ENCODE measurements around the gene MROH2A. TPM values are rescaled to one million over a fixed set of nuclear protein-coding genes. Genes with fewer than 3 reads are reported as not detected.

MROH2A gene
- polyA plus RNA-seq, 3 donors: not detected

DNA sequence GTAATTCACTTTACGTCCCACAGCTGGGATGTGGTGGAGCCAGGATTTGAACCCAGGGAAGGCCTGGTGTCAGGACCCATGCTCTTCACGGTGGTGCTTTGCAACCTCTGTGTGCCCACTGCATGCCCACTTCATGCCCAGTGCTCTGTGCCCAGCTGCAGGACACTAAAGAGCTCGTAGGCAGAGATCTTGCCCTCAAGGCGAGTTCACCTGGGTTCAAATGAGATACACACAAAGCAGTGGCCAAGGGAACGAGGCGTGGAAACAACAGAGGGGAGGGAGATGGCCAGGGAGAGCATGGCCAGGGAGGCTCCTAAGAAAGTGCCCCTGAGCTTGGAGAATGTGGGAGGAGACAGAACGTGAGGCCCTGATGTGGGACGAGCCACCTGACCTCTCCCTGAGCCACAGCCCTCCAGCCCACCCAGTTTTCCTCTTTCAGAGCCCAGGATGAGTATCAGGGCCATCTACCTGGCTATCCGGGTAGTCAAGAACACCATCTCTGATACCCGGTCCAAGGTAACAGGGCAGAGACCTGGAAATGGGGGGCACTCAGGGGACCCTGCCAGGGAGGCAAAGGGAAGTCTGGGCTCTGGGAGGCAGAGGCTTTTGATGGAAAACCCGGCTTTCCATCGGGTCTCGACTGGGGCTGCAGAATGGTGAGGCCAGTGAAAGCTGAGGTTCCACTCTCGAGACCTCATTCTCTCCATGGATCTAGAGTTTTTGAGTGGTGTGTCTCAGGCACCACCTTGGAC lies 20.4 kb downstream of the MROH2A start:
- no peak overlapping the region for H3K9ac ChIP-seq (ENCODE audit: insufficient read depth, low read length, poor library complexity, severe bottlenecking)
- Mint-ChIP-seq H3K27me3 (ENCODE audit: low read depth in 3 of 3) (peaks cover 0 to 11% (median 7%) of the 10 kb centered on the region in 3 donors), H3K4me3 (no peak overlapping the region), H3K36me3 (no peaks in the 10 kb centered on the region), H3K4me1 (no peaks in the 10 kb centered on the region), H3K27ac (no peak overlapping the region), H3K9me3 (peaks cover 0 to 2% (median 0%) of the 10 kb centered on the region in 7 donors)
- H3K4me2 ChIP-seq (replicated peaks; ENCODE audit: extremely low read depth, low read length, poor library complexity, severe bottlenecking): no peak overlapping the region
- no peaks in the 10 kb centered on the region for H4K20me1 ChIP-seq (ENCODE audit: insufficient read depth, low read length)
- DNase-seq: no peak
- H3K79me2 ChIP-seq (ENCODE audit: insufficient read depth, low read length): no peaks in the 10 kb centered on the region
- H3K4me3 ChIP-seq (replicated peaks in 1 of 3; ENCODE audit: low read depth in 2 of 3, low read length in 3 of 3): no peak overlapping the region
- H3K27me3 ChIP-seq (ENCODE audit: control insufficient read depth in 2 of 2, insufficient read depth in 2 of 2, low read length in 2 of 2): no peaks in the 10 kb centered on the region
- TF ChIP-seq, protein P1, sequence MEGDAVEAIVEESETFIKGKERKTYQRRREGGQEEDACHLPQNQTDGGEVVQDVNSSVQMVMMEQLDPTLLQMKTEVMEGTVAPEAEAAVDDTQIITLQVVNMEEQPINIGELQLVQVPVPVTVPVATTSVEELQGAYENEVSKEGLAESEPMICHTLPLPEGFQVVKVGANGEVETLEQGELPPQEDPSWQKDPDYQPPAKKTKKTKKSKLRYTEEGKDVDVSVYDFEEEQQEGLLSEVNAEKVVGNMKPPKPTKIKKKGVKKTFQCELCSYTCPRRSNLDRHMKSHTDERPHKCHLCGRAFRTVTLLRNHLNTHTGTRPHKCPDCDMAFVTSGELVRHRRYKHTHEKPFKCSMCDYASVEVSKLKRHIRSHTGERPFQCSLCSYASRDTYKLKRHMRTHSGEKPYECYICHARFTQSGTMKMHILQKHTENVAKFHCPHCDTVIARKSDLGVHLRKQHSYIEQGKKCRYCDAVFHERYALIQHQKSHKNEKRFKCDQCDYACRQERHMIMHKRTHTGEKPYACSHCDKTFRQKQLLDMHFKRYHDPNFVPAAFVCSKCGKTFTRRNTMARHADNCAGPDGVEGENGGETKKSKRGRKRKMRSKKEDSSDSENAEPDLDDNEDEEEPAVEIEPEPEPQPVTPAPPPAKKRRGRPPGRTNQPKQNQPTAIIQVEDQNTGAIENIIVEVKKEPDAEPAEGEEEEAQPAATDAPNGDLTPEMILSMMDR (IDR thresholded peaks at IDR 0.05): no peak
- intact Hi-C loops (cut with micrococcal nuclease): no loop called here
- H3K27ac ChIP-seq (ENCODE audit: low read depth in 1 of 2, low read length in 2 of 2): no peak overlapping the region
- no peaks in the 10 kb centered on the region for H3K9me3 ChIP-seq (replicated peaks in 1 of 2; ENCODE audit: control insufficient read depth in 1 of 2, insufficient read depth in 1 of 2, low read length in 2 of 2)
- H3K36me3 ChIP-seq (replicated peaks in 1 of 2; ENCODE audit: control insufficient read depth in 1 of 2, insufficient read depth in 2 of 2, low read length in 2 of 2): no peaks in the 10 kb centered on the region
- WGBS (ENCODE audit: insufficient coverage): 89% methylated on average over 12 of the region's 14 CpGs
- no peak overlapping the region for H2AFZ ChIP-seq (ENCODE audit: insufficient read depth, low read depth, low read length, poor library complexity, severe bottlenecking)
- no peaks in the 10 kb centered on the region for H3K4me1 ChIP-seq (ENCODE audit: control insufficient read depth in 1 of 2, insufficient read depth in 2 of 2, low read length in 2 of 2)

DNA sequence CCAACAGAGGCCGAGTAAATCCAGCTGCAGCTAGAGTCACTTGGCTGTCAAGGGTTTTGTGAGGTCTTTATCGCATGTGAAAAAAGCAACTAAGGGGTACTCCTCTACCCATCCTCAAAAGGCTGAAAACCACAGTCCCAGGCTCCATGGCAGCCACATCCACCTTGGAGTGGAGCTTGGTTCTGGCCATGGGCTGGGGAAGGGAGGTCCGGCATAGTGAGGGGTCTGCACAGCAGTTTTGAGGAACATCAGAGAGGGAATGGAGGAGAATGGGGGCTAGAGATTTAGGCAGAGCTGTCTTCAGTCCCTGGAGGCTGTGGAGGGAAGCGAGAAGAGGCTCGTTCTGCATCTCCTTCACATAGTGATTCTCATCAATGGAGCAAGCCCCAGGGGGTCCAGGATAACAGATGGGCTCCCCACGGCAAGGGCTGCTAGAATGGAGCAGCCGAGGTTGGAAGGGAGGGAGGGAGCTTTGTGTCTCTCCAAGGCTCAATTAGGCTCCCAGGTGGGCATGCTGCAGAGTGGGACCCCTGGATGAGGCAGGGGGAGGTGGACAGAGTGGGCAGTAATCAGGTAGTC lies 21.0 kb downstream of the MROH2A start:
- Mint-ChIP-seq H3K27me3 (ENCODE audit: low read depth in 3 of 3) (peaks cover 3 to 10% (median 5%) of the 10 kb centered on the region in 3 donors), H3K4me3 (no peak overlapping the region), H3K27ac (no peak overlapping the region), H3K36me3 (no peaks in the 10 kb centered on the region), H3K9me3 (peaks cover 0 to 3% (median 0%) of the 10 kb centered on the region in 7 donors), H3K4me1 (no peaks in the 10 kb centered on the region)
- Histone ChIP-seq H3K4me2 (replicated peaks; ENCODE audit: extremely low read depth, low read length, poor library complexity, severe bottlenecking) (no peak overlapping the region), H3K4me1 (ENCODE audit: control insufficient read depth in 1 of 2, insufficient read depth in 2 of 2, low read length in 2 of 2) (no peaks in the 10 kb centered on the region), H3K27ac (ENCODE audit: low read depth in 1 of 2, low read length in 2 of 2) (no peak overlapping the region), H3K4me3 (replicated peaks in 1 of 3; ENCODE audit: low read depth in 2 of 3, low read length in 3 of 3) (no peak overlapping the region), H3K9ac (ENCODE audit: insufficient read depth, low read length, poor library complexity, severe bottlenecking) (no peak overlapping the region), H3K79me2 (ENCODE audit: insufficient read depth, low read length) (no peaks in the 10 kb centered on the region), H2AFZ (ENCODE audit: insufficient read depth, low read depth, low read length, poor library complexity, severe bottlenecking) (no peak overlapping the region), H3K9me3 (replicated peaks in 1 of 2; ENCODE audit: control insufficient read depth in 1 of 2, insufficient read depth in 1 of 2, low read length in 2 of 2) (no peaks in the 10 kb centered on the region), H3K27me3 (ENCODE audit: control insufficient read depth in 2 of 2, insufficient read depth in 2 of 2, low read length in 2 of 2) (no peaks in the 10 kb centered on the region), H3K36me3 (replicated peaks in 1 of 2; ENCODE audit: control insufficient read depth in 1 of 2, insufficient read depth in 2 of 2, low read length in 2 of 2) (no peaks in the 10 kb centered on the region), H4K20me1 (ENCODE audit: insufficient read depth, low read length) (no peaks in the 10 kb centered on the region)
- no peak for DNase-seq
- intact Hi-C loops (cut with micrococcal nuclease): no loop called here
- WGBS (ENCODE audit: insufficient coverage): 47% methylated on average over 3 of the region's 7 CpGs
- TF ChIP-seq, protein P1 (IDR thresholded peaks at IDR 0.05): no peak
